HG02973 (cell line): ENCODE measurements around the gene COQ9.

Source experiments
- ATAC-seq: cut with Tn5 transposase; IDR thresholded peaks from one replicate; pipeline ENCODE4 v1.9.1; 2021; ENCODE audit warnings: moderate library complexity; ENCODE audit not compliant: unreplicated experiment

The COQ9 gene

DNA sequence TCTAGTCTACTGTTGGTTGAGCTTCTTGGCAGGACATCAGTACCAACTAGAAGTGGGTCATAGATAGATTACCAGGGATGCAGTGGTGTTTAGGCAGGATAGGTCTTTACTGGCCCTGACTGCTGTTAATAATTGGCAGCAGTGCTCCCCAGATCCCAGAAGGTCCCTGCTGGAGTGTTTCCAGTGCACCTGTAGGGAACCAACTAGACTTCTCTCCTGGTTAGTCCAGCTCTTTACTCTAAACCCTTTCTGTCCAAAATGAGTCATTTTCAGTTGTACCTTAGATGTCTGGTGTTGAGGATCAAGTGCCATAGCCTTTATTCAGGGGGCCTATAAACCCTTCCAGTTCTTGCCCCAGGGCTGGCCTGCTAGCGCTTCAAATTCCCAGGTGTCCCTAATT is 23.9 kb downstream of the COQ9 start:
- ATAC-seq = no peak

DNA sequence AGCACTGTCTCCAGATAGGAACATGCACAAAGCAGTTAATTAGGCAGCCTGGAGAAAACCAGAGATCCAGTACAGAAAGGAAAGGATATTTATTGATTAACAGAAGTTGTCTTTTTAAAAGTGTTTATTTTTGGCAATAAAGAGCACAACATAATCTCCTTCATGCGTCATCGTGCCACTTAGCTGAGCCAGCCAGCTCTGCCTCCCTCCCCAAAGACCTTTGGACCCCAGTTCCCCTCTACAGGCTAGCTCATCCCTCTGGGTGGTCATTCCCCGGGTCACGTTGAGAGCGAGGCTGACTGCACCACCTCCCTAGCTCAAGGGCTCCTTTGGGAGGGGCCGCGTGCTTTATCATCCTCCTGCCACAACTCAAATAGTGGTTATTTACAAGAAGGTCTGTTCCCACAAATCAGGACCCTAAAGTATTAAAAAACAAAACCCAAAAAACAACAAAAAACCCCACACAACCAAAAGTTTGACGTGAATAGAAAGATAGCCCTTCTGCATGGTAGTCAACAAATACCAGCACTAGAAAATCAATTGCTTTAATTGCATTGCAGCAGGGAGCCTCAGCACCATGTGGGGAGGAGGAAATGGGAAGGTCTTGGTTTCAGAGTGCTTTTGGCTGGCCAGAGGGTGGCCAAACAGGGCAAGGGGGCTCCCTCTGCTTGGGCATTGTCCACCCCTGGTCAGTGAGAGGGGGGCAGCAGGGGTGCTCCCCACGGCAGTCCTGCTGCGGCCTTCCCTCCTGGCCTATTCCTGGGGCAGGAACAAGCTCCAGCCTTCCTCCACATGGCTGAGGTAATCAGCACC is 24.8 kb downstream of the COQ9 start:
- no peak for ATAC-seq

DNA sequence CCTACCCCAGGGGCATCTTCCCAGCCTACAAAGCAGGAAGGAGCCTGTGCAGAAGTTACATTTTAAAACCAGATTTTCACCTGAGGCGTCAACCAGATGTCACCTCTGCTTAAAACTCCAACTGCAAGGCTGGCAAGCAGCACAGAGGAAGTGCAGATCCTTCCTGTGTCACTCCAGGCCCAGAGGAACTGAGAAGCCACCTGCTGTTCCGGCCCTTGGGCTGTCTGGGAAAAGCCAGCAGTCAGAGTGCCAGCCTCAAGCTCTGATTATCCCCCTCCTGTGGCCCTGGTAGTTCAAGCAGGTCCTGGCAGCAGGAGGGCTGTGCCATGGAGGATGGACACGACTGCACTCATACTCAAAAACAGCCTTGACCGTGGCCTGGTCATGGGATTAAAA is 25.4 kb downstream of the COQ9 start:
- no peak for ATAC-seq

DNA sequence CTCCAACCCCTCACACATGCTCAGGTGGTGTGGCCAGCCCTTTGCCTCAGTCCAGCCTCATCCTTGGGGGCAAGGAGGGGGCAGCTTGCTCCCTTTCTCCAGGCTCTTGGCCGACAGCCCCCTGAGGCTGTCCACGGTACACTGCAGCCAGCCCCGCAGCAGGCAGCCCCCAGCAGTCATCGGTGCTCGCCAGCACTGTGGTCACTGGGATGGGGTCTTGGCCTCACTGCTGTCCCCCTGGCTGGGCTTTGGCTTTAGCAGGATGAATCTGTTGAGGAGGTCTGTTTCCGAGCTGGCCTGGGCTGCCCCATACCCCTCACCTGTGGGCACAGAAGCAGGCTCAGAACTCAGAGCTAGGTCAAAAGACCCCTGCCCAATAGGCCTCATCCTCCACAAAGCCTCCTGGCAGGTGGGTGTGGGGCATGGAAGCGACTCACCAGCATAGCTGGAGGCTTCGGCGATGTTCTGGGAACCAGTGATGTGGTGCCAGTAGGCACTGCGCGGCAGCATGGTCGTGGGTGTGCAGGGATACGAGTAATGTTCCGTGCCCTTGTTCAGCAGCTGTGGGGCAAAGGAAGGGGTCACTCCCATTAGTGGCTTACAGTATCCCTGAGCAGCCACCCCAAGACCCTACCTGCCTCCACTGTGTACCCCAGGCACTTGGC is 26.0 kb downstream of the COQ9 start:
- ATAC-seq = no peak

DNA sequence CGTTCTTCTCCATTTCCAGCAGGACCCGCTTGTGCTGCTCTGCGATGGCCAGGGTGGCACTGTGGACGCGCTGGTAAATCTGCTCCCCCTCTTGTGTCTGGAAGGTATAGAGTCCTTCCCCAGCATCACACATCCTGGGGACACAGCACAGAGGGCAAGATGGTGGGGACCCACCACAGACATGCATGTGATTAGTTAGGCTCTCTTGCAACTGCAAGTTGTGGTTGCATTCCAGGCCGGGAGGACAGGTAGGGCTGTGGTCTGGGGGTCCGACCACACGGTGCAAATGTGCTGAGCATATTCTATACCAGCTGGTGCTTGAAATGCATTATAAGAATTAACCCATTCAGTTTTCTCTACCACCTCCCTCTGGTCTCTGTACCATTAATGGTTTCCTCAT is 26.6 kb downstream of the COQ9 start:
- ATAC-seq = no peak

DNA sequence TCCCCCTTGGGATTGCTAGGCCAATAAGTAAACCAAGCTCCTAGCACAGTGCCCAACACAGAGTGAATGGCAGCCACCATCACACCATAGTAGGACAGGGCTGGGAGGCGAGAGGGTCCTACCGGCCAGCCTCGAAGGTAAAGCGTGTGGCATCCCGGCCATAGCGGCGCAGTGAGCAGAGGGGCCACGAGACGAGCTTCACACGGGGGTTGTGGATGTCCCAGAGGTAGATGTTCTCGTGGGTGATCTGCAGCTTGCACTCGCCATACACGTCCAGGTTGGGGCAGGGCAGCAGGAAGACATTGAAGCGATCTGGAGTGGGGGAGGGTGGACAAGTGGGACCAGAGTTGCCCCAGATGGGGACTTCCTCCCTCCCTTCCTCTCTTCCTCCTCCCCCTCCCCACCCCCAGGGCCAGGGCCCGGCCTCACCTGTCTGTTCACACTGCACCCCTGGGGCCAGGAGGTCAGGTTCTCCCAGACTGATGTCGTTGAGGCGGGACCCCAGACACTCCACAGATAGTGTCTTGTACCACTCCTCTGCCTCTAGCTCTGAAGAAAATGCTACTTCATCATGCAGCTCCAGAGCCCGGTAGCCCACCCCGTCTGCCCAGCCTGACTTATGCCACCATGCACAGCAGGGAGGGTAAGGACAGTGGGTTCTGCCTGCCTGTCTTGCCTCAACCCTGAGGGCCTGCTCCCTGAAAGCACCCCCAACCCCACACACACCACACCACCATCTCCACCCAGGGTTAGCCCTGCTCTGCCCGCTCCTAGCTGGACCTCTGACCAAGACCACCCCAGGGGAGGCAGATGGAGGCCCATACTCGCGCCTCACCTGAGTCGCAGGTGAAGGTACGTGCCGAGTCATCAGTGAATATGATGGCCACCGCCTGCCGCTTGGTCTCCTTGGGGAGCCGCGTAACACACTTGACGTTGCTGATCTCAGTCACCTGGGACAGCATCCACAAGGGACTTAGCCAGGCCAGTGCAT is 27.7 kb downstream of the COQ9 start:
- no peak for ATAC-seq

DNA sequence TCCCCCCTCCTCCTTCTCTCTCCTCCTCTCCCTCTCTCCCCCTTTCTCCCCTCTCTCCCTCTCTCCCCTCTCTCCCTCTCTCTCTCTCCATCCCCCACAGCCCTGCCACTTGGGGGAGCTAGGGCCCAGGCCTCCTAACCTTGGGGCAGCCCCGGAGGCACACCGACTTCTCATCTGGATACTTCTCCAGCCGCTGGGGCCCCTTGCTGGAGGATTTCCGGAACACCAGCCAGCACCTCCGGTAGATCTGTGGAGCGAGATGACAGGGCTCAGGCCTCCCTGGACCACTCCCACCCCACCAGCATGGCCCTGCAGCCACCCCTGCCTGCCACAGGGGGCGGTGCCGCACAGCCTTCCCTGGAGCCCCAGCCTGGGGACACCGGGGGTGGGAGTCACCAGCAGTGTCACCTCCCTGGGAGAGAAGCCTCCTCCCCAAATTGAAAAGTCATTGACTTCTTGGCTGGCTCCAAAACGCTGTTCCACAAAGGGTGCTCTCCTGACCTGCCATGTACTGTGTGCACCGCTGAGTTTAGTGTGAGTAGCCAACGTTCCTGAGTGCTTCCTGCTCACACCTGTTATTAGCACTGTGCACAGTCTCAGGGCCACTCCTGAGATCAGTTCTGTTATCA is 28.5 kb downstream of the COQ9 start:
- peak; percentile 94 for ATAC-seq

DNA sequence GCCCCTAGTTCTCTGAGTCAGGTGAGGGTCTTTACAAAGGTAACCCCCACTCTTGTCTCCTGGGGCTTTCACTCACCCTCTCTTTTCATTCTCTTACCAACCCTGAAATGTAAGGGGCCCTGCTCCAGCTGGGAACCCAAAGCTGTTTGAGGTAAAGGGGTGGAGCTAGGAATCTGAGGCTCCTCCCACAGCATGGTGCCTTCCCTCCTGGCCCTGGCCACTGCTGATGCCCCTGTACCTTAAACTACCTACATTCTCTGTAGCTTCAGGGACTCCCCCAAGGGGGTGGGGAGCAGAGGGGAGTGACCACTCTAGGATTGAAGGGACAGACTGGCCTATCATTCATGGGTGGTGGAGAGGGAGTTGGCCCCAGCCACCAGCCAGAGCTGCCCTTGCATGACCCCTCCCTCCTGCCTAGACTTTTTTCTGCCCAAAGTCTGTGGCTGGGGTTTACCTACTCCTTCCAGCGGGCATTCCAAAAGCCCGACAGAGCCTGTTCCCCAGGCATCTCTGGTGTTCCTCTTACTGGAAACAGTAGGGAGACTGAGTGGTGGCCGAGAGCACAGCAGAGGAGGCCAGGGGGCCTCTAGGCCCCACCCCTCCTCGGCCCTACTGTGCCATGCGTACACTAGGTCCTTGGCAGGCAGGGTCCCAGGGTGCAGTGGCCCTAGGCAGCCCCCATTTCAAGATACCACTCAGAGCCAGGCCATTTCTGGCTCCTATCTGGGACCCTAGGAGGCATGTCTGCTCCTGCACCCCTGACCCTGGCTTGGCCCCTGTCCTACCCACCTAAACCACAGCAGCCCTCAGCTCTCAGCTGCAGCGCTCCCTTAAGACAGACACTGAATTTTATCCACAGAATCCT is 29.5 kb downstream of the COQ9 start:
- ATAC-seq = no peak

DNA sequence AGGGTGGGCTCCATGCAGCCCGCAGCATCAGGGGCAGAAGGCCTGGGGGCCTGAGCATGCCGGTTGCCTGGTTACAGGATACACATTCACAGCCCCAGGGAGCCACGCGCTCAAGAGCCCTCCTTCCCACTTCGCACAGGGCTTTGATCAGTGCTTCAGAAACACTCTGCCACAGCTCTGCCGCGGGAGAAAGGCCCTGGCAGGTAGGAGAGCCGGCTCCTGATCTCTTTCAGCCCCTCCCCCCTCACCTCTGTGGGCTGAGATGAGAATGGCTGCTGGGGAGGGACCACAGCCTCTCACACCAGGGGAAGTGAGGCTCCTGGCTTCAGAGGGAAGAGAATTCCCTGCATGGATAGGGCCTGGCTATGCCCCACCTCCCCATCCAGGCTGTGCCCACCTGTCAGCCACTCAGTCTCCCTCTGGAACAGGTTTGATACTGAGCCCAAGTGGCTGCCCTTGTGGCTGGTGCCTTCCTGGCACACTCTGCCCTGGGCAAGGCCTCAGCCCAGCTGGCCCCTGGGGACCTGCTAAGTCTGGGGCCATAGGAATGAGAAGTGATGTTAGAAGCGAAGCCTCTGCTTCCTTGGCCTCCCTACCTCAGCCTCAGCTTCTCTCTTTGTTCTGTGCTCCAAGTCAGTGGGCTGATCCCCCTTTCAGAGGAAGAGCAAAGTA is 30.4 kb downstream of the COQ9 start:
- ATAC-seq = no peak

DNA sequence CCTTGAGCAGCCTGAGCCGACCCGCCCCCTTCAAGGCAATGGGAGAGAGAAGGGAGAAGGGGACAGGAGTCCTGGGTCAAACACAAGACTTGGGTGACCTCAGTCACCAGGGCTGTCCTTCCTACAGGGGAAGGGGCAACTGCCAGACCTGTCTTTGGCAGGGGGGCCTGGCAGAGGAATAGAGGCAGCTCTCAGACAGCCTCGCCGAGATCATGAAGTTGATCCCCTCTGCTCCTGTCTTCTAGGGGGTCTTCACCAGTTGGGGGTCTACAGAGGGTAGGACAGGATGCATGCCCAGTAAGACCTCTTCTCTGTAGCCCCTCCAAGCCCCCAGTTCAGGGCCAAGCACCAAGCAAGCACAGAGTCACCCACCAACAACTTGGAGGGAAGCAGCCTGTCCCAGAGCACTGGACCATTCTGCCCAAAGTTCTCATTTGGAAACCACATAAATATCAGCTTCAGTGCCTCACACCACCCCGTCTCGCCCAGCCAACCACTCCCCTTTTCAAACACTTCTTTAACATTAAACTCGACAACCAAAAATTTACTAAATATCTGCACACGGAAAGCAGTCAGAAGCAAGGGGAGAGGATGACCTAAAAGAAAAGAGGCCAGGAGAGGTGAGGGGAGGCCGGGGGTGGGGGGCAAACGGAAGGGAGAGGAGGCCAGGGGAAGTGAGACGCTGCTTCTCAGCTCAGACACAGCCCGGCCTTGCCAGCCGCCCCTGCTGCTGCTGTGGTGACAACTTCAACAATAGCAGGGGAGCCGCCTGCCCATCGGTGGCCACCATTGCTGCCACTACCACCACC is 31.3 kb downstream of the COQ9 start:
- no peak for ATAC-seq

DNA sequence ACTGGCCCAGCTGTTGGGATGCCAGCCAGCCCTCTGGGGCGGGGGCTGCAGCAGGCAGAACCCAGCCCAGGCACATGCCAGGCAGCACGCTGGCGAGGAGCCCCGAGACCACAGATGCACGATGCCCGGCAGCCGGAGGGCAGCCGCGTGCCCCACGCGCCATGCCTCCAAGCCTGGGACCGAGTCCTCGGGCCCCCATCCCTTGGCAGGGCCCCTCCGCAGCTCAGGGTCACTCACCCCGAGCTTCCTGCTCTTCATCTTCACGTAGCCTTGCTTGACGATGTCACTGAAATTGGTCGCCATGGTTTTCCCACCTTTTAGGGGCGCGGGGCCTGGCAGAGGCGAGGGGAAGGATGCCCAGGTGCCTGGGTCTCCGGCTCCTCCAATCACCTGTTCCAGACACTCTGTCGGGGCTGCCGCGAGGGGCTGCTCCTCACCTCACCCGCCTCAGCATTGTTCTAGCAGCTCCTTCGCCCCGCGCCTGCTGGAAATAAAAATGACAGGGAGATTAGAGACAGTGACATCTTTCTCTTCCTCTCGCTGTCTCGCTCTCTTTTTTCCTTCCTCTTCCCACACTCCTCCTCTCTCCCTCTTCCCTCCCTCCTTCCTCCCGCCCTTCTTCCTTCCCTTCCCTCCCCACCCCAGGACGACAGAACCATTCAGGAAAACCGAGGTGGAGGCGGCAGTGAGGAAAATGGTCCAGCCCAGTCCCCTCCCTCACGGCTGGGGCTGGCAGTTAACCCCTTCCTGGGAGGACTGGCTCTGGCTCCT is 32.1 kb downstream of the COQ9 start:
- no peak for ATAC-seq

DNA sequence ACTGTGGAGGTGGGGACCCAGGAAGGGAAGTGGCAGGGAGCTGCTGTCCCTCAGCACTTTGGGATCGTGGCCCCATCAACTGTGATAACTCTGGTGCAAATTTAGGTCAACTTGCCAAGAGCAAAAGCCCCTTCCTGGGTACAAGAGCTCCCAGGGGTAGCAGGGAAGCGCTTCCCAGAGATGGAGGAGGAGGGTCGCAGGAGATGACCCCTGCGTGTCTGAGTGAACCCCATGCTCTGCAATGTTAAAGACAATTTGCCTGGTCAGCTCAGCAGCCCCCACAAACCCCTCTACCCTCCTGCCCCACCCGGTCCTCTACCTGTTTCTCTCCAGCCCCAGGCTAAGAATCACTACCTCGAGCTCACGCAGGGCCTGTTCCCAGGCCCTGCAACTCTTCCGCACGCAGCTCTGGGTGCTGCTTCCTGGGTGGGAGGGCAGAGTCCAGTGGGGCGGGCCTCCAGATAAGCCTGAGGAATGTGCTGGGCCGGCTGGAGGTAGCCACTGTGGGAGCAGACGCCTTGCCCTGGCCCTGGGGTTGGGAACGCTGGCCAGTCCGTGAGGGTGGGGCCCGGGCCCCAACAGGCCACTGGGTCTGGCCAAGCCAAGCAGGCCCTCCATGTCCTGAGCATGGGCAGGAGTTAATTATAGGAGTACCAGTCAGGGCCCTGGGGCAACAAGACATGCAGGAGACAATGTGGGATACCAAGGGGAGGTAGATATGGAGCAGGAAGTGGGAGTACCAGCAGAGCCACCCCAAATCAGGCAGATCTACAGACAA is 32.9 kb downstream of the COQ9 start:
- no peak for ATAC-seq

DNA sequence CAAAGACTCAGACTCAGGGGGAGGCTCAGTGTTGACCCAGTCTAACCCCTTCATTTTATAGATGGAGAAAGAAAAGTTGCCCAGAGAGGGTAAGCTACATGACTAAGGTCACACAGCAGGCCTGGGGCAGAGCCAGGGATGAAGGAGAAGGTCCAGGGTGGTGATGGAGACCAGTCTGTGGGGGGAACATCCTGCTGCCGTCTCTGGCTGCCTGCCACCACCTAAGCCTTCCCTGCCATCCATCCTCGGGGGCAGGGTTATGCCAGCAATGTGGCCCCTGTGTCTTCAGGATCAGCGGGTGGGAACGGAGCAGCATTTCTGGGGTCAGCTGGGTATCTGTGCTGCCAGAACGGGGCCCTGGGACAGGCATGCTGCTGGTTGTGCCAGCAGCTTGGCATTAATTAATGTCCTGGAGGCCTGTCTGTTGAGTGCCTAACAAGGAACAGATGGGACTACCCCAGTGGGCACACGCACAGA is 33.5 kb downstream of the COQ9 start:
- no peak for ATAC-seq

DNA sequence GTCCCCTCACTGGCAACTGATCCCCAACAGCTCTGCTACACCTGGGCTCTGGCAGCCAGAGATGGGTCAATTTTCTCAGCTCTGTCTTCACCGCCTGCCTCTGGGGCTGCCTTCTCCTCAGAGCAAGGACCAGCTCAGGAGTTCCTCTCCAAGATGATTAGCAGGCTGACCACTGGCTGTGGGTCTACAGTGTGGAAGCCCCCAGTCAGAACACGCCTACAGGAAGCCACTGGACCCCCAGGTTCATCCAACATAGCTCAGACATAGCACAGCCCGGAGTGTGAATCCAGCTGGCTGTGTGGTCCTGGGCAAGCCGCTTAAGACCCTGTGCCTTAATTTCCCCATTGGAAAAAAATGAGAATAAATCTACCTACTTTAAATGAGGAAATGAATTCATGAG is 34.1 kb downstream of the COQ9 start:
- ATAC-seq = no peak

DNA sequence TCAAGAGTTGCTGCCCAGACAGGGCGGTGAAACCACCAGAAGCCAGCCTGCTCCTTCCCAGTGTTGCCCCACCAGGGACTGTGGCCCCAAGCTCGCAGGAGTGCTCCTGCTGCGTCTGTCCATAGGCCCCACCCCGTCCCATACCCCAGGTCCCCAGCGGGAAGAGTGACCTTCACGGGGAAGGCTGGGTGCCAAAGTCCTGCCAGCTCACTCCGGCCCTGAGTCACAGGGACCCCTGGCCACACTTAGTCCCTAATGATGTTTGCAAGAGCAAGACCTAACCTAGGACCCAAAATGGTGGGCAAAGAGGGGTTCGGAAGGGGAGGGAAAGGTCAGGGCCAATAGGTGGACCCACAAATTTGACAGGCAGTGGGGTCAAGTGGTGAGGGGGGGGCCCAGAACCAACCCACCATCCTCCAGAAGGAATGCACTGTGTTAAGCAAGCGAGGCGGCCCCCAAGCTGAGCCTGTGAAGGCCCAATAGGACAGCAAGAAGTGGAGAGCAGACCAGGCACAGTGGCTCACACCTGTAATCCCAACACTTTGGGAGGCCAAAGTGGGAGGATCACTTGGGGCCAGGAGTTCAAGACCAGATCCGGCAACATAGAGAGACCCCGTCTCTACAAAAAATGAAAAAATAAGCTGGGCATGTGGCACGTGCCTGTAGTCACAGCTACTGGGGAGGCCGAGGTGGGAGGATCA is 35.7 kb downstream of the COQ9 start:
- ATAC-seq = no peak

DNA sequence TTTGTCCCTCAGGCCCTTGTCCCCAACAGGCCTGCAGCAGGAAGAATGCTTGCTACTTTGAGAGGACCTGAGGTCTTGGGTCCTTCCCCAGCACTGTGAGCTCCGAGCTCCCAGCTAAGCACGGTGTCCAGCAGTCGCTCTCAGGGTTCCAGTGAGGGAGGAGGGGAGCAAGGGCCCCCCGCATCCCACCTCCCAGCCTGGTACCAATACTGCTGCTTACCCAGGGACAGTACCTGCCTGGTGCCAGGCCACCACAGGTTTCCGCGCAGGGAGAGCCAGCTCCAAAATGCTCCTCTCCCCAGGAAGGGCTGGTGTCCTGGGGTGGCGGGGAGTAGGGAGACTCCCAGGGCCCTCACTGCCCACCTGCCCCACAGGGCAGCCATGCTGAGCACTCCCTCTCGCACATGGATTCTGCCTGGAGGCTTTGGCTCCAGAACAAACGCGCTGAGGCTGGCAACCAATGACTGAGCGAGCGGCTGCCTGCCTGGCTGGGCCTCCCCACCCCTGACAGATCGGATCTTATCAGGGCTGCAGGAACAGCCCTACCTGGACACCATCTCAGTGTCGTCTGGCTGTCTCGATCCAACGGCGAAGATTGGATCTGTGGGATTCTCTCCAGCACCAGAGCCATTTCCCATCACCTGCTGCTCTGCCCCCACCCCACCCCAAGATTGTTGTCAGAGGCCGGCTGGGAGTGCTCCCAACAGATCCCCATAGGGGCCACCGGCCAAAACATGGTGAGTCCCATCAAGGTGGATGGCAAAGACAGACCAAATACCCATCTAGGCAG is 36.6 kb downstream of the COQ9 start:
- no peak for ATAC-seq
